Stimulated activated CD8-positive, alpha-beta memory T cell treated with anti-CD3 and anti-CD28 coated beads, Interleukin-7, amount 100 ng/mL, for 1 hour (primary cell): ENCODE measurements around the gene NSMCE4A.
"Not testable (repeated sequence)": the region's sequence is repeated elsewhere in the genome, so short reads cannot be mapped to it uniquely, and the experiment has no call there.

Experiments used
- DNase-seq, 2 donors: peaks; one replicate each; pipeline ENCODE4 v3.0.0-alpha.2; 2020; ENCODE audit warnings: low read depth in 2 of 2

The NSMCE4A gene

GRCh38 chr10:121988361-121989324, 13.6 kb upstream of the NSMCE4A start, which contains the start of gene TACC2:
Gene TACC2, plus strand, starts transcription at chr10:121989163. Its CDS starts 32,819 bp downstream, at chr10:122021982.
- DNase-seq: no peak

DNA sequence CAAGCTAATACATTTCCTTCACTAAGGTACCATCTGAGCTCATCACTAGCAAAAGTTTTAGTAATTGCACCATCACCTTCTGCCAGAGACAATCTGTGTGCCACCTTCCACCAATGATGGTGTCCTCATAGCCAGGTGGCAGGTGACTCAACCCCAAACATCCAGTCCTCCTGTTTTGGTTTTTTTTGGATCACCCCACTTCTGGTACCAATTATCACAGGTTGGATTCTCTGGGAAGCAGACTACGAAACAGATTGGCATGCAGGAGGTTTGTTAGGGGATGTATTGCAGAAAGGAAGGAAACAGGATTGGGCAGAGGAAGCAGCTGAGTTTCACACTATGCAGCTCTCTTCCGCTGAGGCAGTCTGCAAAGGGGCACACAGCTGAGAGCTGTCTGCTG, 9.4 kb upstream of the NSMCE4A start:
- DNase-seq: no peak

DNA sequence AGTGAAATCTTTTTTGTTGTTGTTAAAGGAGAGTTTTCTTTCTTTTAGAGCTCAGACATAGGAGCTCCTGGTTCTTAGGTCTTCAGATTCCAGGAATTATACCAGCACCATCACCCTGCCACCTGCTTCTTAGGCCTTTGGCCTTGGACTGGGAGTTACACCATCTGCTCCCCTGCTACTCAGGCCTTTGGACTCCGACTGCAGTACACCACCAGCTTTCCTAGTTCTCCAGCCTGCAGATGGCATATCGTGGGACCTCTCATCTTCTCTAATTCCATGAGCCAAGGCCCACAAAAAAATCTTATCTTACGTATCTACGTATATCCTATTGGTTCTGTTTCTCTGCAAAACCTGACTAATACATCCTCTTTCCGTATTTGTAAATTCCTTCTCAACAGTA, 8.8 kb upstream of the NSMCE4A start:
- no peak for DNase-seq

DNA sequence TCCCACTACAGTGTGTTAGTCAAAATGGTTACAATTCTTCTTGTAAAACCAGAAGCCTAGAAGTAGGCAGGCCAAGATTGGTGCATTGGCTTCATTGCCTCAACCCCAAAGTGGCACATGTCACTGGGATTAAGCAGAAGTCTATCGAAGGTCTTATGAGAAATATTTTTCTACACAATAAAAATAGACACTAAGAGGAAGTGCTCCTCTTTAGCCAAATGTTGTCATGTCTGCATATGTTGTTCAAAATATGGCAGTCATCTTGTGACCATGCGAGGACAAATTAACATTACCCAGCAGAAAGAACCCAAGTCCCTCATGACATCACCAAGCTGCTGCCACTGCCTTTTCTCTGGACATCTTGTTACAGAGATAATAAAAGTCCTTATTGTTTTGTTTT, 6.3 kb upstream of the NSMCE4A start:
- DNase-seq: no peak

GRCh38 chr10:121978511-121978910, 3.5 kb upstream of the NSMCE4A start:
- no peak for DNase-seq

DNA sequence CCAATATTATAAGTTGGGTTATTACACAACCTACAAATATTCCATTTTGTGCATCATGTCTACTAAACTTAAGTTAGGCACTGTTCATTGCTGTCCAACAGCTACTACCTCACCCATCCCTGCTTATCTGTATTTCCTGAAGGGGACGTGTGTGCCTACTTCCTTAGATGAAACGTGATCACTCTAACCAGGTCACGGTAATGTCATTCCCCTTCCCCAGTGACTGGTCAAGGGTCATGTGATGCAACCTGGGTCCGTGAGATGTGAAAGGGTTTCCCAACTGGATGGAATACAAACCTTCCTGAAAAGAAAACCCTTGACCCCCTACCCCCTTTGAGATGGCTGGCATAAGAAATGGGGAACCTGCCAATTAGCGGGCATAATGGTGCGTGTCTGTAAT, 1.6 kb upstream of the NSMCE4A start:
- no peak for DNase-seq

GRCh38 chr10:121975295-121976086, 474 bp upstream of the NSMCE4A start:
- no peak for DNase-seq

GRCh38 chr10:121974019-121974534, 940 bp downstream of the NSMCE4A start:
- no peak for DNase-seq

DNA sequence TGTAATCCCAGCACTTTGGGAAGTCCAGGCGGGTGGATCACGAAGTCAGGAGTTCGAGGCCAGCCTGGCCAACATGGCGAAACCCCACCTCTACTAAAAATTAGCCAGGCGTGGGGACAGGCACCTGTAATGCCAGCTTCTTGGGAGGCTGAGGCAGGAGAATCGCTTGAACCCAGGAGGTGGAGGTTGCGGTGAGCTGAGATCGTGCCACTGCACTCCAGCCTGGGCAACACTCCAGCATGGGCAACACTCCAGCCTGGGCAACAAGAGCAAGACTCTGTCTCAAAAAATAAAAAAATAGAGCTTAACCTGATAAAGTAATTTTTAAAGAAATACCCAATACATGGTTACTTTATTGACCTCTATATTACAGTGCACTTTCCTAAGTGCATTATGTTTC, 5.9 kb downstream of the NSMCE4A start:
- DNase-seq: not testable (repeated sequence)

DNA sequence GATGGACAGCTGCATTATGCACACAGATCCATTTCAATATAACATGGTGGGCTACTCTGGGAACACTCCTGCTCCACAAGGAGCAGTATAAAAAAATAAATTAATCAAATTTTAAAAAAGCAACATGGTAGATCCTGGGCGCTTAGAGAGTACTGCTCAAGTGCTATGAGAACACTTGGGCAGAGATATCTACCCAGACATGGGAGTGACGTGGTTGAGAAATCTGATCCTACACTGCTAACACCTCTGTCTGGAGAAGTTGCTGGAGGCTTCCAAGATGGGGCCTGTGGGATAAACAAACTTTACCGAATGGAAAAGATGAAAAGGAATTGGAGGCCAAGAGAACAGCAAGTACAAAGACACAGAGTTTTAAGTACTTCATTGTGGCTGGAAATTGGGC, 9.0 kb downstream of the NSMCE4A start:
- no peak for DNase-seq

DNA sequence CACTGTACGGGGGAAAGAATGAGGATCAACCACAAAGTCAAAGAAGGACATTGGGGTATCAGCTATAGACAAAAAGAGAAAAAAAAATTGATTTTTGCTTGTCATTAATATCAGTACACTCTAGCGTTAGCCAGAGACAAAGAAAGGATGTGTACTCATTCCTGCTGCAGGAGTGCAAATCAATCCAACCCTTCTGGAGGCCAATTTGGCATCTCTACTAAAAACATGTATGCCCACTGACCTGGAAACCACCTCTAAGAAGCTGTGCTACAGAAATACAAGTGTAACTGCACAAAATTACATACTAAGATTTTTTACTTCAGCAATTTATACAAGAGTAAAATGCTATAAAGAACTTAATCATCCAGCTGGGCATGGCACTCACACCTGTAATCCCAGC, 13.6 kb downstream of the NSMCE4A start:
- DNase-seq: no peak

DNA sequence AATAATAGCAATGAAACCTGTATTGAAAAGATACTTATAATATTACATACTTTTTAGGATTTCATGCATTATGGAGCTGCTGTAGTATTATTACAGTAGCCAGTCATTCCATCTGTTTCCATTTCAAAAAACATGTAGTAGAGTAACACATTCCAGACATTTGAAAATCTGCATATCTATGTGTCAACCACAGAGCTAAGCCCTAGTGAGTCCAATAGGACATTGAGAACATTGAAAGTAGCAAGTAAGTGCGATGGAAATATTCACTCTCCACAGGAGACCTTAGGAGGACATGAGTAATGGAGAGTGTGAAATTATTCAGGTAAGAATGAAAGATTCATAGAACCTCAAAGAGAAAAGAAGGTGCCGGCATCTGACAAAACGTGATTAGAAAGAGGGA, 15.3 kb downstream of the NSMCE4A start:
- no peak for DNase-seq

DNA sequence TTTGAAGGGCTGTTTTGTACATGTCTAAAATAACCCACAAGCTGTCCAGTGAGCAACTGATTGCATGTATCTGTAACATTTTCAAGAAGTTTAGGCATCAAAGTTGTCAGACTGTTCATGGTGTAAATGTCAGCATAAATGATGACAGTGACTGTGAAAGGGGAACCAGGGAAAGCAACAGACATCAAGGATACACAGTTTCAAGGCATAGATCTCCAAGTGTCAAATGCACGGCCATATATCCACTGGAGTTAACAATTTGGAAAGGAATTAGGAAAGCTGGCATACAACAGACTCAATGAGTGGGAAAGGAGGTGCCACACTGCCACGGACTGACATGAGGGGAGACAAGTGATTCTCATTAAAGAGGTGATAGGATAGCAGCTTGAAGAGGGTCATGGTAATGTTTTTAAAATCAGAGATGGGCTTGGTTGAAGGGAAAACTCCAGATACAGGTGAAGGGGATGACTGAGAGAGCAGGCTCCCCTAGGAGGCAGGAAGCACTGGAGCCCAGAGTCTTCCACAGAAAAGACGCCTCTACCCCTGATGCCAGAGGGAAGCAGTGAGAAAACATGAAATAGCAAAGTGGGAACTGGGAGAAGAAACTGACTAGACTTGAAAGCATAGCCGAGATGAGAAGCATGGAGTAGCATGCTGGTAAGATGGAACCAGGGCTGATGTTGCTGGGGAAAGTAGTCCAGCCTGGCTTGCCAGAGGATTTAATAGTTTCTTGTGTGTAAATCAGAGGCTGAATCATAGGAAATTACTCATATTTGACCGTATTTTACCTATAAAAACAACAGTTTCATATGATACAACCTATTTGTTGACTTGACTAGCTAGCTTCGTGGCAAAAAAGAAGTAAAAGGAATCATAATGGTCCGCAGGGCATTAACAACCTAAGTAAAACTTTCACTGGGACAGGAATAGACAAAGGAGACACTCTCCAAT, 18.6 kb downstream of the NSMCE4A start:
- no peak for DNase-seq

GRCh38 chr10:121952226-121952625, 22.8 kb downstream of the NSMCE4A start:
- no peak for DNase-seq

DNA sequence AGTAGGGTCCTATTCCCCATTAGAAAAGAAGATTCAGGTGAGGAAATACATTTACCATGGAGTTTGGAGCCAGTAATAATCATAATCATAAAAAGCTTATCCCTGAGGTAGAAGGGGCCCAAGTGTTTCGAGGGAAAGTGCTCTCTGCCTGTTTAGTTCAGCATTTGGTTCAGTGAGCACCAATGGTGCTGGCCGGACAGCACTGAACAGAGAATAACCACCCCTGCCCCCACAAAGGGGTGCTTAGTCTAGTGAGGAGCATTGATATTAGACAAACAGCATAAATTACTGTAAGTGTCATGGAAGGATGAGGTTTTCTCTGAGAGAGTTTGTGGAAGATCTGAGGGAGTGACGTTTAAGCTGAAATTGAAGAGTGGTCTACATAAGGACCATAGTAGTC, 25.6 kb downstream of the NSMCE4A start:
- no peak for DNase-seq

- no peak for DNase-seq
Measured at GRCh38 chr10:121949049-121949448, 26.0 kb downstream of the NSMCE4A start.

- no peak for DNase-seq
Measured at GRCh38 chr10:121947343-121948330, 27.4 kb downstream of the NSMCE4A start.

- no peak for DNase-seq
Measured at GRCh38 chr10:121942749-121943416, 32.1 kb downstream of the NSMCE4A start.

DNA sequence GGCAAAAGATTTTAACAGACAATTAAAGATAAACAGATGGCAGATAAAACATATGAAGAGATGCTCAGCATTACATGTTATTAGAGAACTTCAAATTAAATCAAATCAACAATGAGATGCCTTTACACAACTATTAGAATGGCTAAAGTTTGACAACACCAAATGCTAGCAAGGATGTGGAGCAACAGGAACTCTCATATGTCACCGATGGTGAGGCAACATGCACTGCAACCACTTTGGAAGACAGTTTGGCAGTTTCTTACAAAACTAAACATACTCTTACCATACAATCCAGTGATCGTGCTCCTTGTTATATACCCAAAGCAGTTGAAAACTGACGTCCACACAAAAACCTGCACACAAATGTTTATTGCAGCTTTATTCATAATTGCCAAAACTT, 33.5 kb downstream of the NSMCE4A start:
- DNase-seq: no peak

GRCh38 chr10:121936295-121936694, 38.7 kb downstream of the NSMCE4A start:
- DNase-seq: no peak
